ENCODE data around the gene PHC2. TPM values are rescaled to one million over a fixed set of nuclear protein-coding genes. Genes with fewer than 3 reads are reported as not detected.

PHC2 gene
- total and polyA plus RNA-seq, 2 of the 13 experiments (the other 11 are each of a cell fraction or from before 2014, with no cell fraction given): 52.5 to 84.9 TPM

DNA sequence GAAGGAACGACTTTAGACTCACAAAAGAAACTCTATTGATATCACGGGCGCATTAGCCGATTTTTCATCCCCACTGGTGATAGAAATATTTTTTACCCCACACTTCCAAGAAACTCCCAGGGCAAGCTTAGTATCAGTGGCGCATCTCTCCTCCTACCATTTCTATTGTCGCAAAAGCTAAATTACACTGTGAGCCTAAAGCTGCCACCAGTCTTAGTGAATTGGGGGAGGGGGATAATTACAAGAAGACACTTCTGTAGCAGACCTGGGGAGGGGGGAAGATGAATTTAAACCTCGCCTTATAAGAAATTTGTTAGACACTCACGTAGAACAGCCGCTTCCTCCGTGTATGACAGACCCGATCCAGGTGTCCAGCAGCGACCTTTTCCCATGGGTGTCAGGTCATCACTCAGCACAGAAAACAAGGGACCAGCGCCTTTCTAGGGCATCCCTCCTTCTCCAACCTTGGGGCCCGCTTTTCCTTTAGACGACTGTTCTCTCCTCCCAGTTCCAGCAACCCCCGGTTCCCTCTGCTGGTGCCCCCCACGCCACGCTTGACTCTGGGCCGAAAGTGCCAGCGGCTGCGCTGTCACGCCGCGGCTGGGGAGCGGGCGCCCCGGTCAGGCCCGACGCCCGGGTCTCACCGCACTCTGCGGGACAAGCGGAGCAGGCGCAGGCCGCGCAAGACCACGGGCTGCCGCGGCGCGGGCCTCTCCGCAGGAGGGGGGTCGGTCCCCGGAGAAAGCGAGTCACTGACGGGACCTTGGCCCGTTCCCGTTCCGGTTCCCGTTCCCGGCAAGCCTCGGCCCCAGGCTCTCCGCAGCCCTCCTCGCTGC lies 821 bp downstream of the PHC2 start (continued):
- peak; percentile 41; the same call in 1 of the 2 replicates for TF ChIP-seq ZFX (CRISPR knock-in tag; IDR thresholded peaks at IDR 0.05; ENCODE audit: low read depth)
- peak; percentile 28; the same call in 1 of the 2 replicates for TF ChIP-seq ZNF788 (CRISPR knock-in tag; IDR thresholded peaks at IDR 0.05; ENCODE audit: borderline replicate concordance)
- TF ChIP-seq DMAP1 (CRISPR knock-in tag; IDR thresholded peaks at IDR 0.05): no peak
- TF ChIP-seq SYNCRIP (IDR thresholded peaks at IDR 0.05; ENCODE audit: insufficient read depth, low read depth, low read length): no peak
- TF ChIP-seq MED1 (CRISPR knock-in tag; IDR thresholded peaks at IDR 0.05): no peak
- TF ChIP-seq, protein P1, sequence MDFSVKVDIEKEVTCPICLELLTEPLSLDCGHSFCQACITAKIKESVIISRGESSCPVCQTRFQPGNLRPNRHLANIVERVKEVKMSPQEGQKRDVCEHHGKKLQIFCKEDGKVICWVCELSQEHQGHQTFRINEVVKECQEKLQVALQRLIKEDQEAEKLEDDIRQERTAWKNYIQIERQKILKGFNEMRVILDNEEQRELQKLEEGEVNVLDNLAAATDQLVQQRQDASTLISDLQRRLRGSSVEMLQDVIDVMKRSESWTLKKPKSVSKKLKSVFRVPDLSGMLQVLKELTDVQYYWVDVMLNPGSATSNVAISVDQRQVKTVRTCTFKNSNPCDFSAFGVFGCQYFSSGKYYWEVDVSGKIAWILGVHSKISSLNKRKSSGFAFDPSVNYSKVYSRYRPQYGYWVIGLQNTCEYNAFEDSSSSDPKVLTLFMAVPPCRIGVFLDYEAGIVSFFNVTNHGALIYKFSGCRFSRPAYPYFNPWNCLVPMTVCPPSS (IDR thresholded peaks at IDR 0.05): no peak
- TF ChIP-seq EZH2 (conservative IDR thresholded peaks at IDR 0.05; ENCODE audit: low read depth, low read length): 0 out of 2 replicates have a peak, but pooled peaks have one; percentile 49
- TF ChIP-seq, protein P2, sequence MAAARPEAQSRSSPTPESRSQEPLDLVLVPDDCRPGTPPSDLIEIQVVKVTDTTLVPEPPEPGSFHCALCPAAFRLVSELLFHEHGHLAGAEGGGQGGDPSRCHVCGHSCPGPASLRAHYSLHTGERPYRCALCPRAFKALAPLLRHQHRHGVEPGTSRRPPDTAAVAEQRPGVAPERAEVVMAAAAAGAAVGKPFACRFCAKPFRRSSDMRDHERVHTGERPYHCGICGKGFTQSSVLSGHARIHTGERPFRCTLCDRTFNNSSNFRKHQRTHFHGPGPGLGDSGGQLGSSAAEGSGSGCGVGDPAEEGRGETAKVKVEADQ (CRISPR knock-in tag; IDR thresholded peaks at IDR 0.05; ENCODE audit: borderline replicate concordance): peak; percentile 53; the same call in 1 of the 2 replicates
- no peak for TF ChIP-seq ZSCAN12 (CRISPR knock-in tag; IDR thresholded peaks at IDR 0.05)
- no peak for TF ChIP-seq CENPX (CRISPR knock-in tag; IDR thresholded peaks at IDR 0.05)
- peak; percentile 63; the same call in 1 of the 2 replicates for TF ChIP-seq ZNF777 (CRISPR knock-in tag; IDR thresholded peaks at IDR 0.05)
- TF ChIP-seq, protein P3, sequence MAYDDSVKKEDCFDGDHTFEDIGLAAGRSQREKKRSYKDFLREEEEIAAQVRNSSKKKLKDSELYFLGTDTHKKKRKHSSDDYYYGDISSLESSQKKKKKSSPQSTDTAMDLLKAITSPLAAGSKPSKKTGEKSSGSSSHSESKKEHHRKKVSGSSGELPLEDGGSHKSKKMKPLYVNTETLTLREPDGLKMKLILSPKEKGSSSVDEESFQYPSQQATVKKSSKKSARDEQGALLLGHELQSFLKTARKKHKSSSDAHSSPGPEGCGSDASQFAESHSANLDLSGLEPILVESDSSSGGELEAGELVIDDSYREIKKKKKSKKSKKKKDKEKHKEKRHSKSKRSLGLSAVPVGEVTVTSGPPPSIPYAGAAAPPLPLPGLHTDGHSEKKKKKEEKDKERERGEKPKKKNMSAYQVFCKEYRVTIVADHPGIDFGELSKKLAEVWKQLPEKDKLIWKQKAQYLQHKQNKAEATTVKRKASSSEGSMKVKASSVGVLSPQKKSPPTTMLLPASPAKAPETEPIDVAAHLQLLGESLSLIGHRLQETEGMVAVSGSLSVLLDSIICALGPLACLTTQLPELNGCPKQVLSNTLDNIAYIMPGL (CRISPR knock-in tag; IDR thresholded peaks at IDR 0.05; ENCODE audit: borderline replicate concordance in 1 of 2, low read depth in 1 of 2): peak in 1 of 2 experiments; percentile 22; a peak in 1 of 4 replicates

Measured in HepG2 (cell line).